ENCODE results near the gene MUC5AC.
"Not testable (repeated sequence)": the region's sequence is repeated elsewhere in the genome, so short reads cannot be mapped to it uniquely, and the experiment has no call there.

The MUC5AC gene

GRCh38 chr11:1157645-1158591 is at the start of gene MUC5AC:
Gene MUC5AC (plus strand): TSS chr11:1157953. CDS start chr11:1158000, 47 bp downstream.
- DNase-seq (ENCODE audit: low read depth), result no peak

- DNase-seq (ENCODE audit: low read depth), result no peak
Measured at GRCh38 chr11:1108246-1108900, 49.4 kb upstream of the MUC5AC start.

- DNase-seq (ENCODE audit: low read depth), result no peak
Measured at GRCh38 chr11:1109101-1109917, 48.4 kb upstream of the MUC5AC start.

GRCh38 chr11:1109918-1110705 is 47.6 kb upstream of the MUC5AC start:
- no peak for DNase-seq (ENCODE audit: low read depth)

GRCh38 chr11:1111545-1112212 is 46.1 kb upstream of the MUC5AC start:
- DNase-seq (ENCODE audit: low read depth), result no peak

GRCh38 chr11:1112351-1113191 is 45.2 kb upstream of the MUC5AC start:
- DNase-seq (ENCODE audit: low read depth), result no peak

GRCh38 chr11:1113405-1114201 is 44.1 kb upstream of the MUC5AC start:
- no peak for DNase-seq (ENCODE audit: low read depth)

- DNase-seq (ENCODE audit: low read depth), result not testable (repeated sequence)
Measured at GRCh38 chr11:1115292-1115691, 42.5 kb upstream of the MUC5AC start.

GRCh38 chr11:1116104-1116503 is 41.6 kb upstream of the MUC5AC start:
- DNase-seq (ENCODE audit: low read depth), result no peak

GRCh38 chr11:1116666-1117390 is 40.9 kb upstream of the MUC5AC start:
- DNase-seq (ENCODE audit: low read depth), result no peak

GRCh38 chr11:1117992-1118391 is 39.8 kb upstream of the MUC5AC start:
- DNase-seq (ENCODE audit: low read depth), result no peak

- DNase-seq (ENCODE audit: low read depth), result no peak
Measured at GRCh38 chr11:1118755-1119603, 38.8 kb upstream of the MUC5AC start.

- no peak for DNase-seq (ENCODE audit: low read depth)
Measured at GRCh38 chr11:1119604-1120146, 38.1 kb upstream of the MUC5AC start.

- no peak for DNase-seq (ENCODE audit: low read depth)
Measured at GRCh38 chr11:1120532-1121330, 37.0 kb upstream of the MUC5AC start.

- DNase-seq (ENCODE audit: low read depth), result no peak
Measured at GRCh38 chr11:1121331-1121812, 36.4 kb upstream of the MUC5AC start.

Measured in GM04503 (cell line).